Cerebellar cortex (tissue), 1 donor: ENCODE data around the gene KLHDC4.
"Not testable (repeated sequence)": the region's sequence is repeated elsewhere in the genome, so short reads cannot be mapped to it uniquely, and the experiment has no call there.

ENCODE experiments used
- DNase-seq: peaks from one replicate; pipeline ENCODE4 v3.0.0-alpha.2; 2015; ENCODE audit warnings: low spot score

Gene KLHDC4

GRCh38 chr16:87684106-87684677, 81.6 kb downstream of the KLHDC4 start:
- DNase-seq: peak; percentile 71

GRCh38 chr16:87682852-87683399, 82.9 kb downstream of the KLHDC4 start:
- DNase-seq: no peak

GRCh38 chr16:87681981-87682570, 83.7 kb downstream of the KLHDC4 start:
- DNase-seq: no peak

- not testable (repeated sequence) for DNase-seq
These were observed 84.7 kb downstream of the KLHDC4 start for GRCh38 chr16:87681051-87681602.

GRCh38 chr16:87680272-87680644, 85.5 kb downstream of the KLHDC4 start:
- no peak for DNase-seq

GRCh38 chr16:87679593-87680271, 86.1 kb downstream of the KLHDC4 start:
- DNase-seq: no peak

- DNase-seq: no peak
These were observed 87.2 kb downstream of the KLHDC4 start for GRCh38 chr16:87678618-87679017.

- no peak for DNase-seq
These were observed 88.0 kb downstream of the KLHDC4 start for GRCh38 chr16:87677830-87678229.

GRCh38 chr16:87675111-87675719, 90.6 kb downstream of the KLHDC4 start:
- no peak for DNase-seq

GRCh38 chr16:87674419-87674818, 91.4 kb downstream of the KLHDC4 start:
- DNase-seq: no peak

GRCh38 chr16:87671715-87672270, 94.0 kb downstream of the KLHDC4 start:
- DNase-seq: no peak

- DNase-seq: no peak
These were observed 94.6 kb downstream of the KLHDC4 start for GRCh38 chr16:87671221-87671620.

GRCh38 chr16:87669672-87670071, 96.1 kb downstream of the KLHDC4 start:
- no peak for DNase-seq

- DNase-seq: no peak
These were observed 97.8 kb downstream of the KLHDC4 start for GRCh38 chr16:87667946-87668345.

- DNase-seq: no peak
These were observed 98.3 kb downstream of the KLHDC4 start for GRCh38 chr16:87667443-87667842.

- no peak for DNase-seq
These were observed 98.9 kb downstream of the KLHDC4 start for GRCh38 chr16:87666919-87667318.

- no peak for DNase-seq
These were observed 100.6 kb downstream of the KLHDC4 start for GRCh38 chr16:87665193-87665592.

- DNase-seq: peak; percentile 34
These were observed 101.0 kb downstream of the KLHDC4 start for GRCh38 chr16:87664792-87665191.

- no peak for DNase-seq
These were observed 103.3 kb downstream of the KLHDC4 start for GRCh38 chr16:87662254-87663204.

GRCh38 chr16:87661561-87661960, 104.2 kb downstream of the KLHDC4 start:
- no peak for DNase-seq
